ENCODE results near the gene SPDYE17. TPM values are rescaled to one million over a fixed set of nuclear protein-coding genes. Genes with fewer than 3 reads are reported as not detected.

SPDYE17 gene
- total RNA-seq, 2 donors from 2014 or later = not detected

Other genes starting within 250 kb of the SPDYE17 start
- under 1 TPM in 1 of 2 donors, not detected in 1; 0.45 TPM for gene SPDYE18, start 30.2 kb upstream of the SPDYE17 start, total RNA-seq
- gene CCDC146, start 90.3 kb upstream of the SPDYE17 start, total RNA-seq = 1 to 10 TPM; 3.2 to 3.4 TPM
- gene FGL2, start 167.5 kb upstream of the SPDYE17 start, total RNA-seq = 1 to 10 TPM; 1.0 to 1.4 TPM

Data from natural killer cell treated with Interleukin-12 subunit alpha and Interleukin-12 subunit beta and Interleukin-15 and Interleukin-18, amount 100 ng/mL, for 72 hours (primary cell).